Endothelial cell (in vitro differentiated cells): ENCODE results near the gene CSNK1E. TPM values are rescaled to one million over a fixed set of nuclear protein-coding genes. Genes with fewer than 3 reads are reported as not detected.

Experiments
- DNase-seq: peaks from one replicate; pipeline ENCODE4 v3.0.0; 2021; ENCODE audit warnings: low spot score
- H3K27ac Mint-ChIP-seq: one replicate; pipeline ENCODE4 v1.8.0; 2021; ENCODE audit warnings: mixed read lengths, inconsistent platforms; ENCODE audit not compliant: unreplicated experiment
- H3K27me3 Mint-ChIP-seq: one replicate; pipeline ENCODE4 v1.8.0; 2021; ENCODE audit warnings: mild to moderate bottlenecking, moderate library complexity, mixed read lengths, inconsistent platforms; ENCODE audit not compliant: unreplicated experiment
- H3K36me3 Mint-ChIP-seq: one replicate; pipeline ENCODE4 v1.8.0; 2021; ENCODE audit warnings: mild to moderate bottlenecking, low read depth, mixed read lengths, inconsistent platforms; ENCODE audit not compliant: unreplicated experiment
- H3K4me1 Mint-ChIP-seq: one replicate; pipeline ENCODE4 v1.8.0; 2021; ENCODE audit warnings: mild to moderate bottlenecking, mixed read lengths, inconsistent platforms; ENCODE audit not compliant: unreplicated experiment
- H3K4me3 Mint-ChIP-seq: one replicate; pipeline ENCODE4 v1.8.0; 2021; ENCODE audit warnings: mild to moderate bottlenecking, mixed read lengths, inconsistent platforms; ENCODE audit not compliant: unreplicated experiment
- H3K9me3 Mint-ChIP-seq: one replicate; pipeline ENCODE4 v1.8.0; 2021; ENCODE audit warnings: mixed read lengths, inconsistent platforms; ENCODE audit not compliant: unreplicated experiment
- total RNA-seq: library from RNA; stranded (reverse); fragmentation: NEBNext Ultra II Directional; extraction: Animal tissue kit (Norgen Biotek cat#: 25700); gene quantifications from one replicate; pipeline ENCODE4 v1.2.1, GENCODE V29; 2021; ENCODE audit not compliant: unreplicated experiment
- TF ChIP-seq, protein P1 (sequence below): fragments of 200-600 bp; sonication (generic); IDR thresholded peaks from one replicate; pipeline ENCODE4 v1.5.0; 2021; ENCODE audit warnings: antibody characterized with exemption; ENCODE audit not compliant: unreplicated experiment

Gene CSNK1E
- total RNA-seq, 1 donor from 2014 or later, result 144 TPM

DNA sequence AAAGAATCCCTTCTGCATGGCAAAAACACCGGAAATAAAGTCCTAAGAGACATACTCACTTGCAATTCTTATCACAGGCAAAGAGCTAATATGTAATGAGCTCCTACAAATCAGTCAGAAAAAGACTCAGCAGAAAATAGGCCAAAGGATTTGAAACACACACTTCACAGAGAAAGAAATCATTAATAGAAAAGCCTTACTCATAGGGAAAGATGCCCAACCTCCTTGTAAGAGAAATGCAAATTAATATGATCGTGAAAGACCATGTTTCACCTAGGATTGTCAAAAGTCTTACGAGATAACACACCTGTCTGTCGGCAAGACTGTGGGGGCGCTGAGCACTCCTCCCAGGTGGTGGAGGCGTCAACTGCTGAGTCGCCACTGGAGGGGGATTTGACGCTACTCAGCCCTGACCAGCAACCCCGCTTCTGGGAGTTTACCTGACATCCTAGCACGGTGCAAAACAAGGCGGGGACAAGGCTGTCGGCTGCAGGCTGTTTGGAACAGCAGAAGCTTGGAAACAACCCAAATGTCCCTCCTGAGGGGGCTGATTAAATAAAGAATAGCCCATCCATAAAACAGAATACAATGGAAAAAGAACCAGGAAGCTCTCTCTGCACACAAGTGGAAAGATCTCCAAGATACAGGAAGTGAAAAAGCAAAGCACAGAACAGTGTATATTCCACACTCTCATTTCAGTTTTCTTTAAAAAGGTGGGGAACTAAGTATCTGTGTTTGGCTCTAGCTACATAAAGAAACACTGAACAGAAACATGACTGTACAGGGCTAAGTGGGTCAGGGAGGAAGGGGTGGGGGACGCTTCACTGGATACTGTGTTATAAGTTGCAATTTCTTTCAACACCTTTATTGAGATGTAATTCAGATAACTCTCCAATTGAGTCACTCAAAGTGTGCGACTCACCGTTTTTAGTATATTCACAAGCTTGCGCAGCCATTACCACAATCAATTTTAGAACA, 11.5 kb downstream of the CSNK1E start:
- DNase-seq, result no peak
- peaks cover 5% of the 10 kb centered on the region for H3K27me3 Mint-ChIP-seq
- no peaks in the 10 kb centered on the region for H3K9me3 Mint-ChIP-seq
- peak overlapping the region; percentile 80 for H3K27ac Mint-ChIP-seq
- peaks cover 17% of the 10 kb centered on the region for H3K36me3 Mint-ChIP-seq
- TF ChIP-seq, protein P1, sequence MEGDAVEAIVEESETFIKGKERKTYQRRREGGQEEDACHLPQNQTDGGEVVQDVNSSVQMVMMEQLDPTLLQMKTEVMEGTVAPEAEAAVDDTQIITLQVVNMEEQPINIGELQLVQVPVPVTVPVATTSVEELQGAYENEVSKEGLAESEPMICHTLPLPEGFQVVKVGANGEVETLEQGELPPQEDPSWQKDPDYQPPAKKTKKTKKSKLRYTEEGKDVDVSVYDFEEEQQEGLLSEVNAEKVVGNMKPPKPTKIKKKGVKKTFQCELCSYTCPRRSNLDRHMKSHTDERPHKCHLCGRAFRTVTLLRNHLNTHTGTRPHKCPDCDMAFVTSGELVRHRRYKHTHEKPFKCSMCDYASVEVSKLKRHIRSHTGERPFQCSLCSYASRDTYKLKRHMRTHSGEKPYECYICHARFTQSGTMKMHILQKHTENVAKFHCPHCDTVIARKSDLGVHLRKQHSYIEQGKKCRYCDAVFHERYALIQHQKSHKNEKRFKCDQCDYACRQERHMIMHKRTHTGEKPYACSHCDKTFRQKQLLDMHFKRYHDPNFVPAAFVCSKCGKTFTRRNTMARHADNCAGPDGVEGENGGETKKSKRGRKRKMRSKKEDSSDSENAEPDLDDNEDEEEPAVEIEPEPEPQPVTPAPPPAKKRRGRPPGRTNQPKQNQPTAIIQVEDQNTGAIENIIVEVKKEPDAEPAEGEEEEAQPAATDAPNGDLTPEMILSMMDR, result no peak
- H3K4me3 Mint-ChIP-seq, result peak overlapping the region; percentile 31
- H3K4me1 Mint-ChIP-seq, result peaks cover 22% of the 10 kb centered on the region

DNA sequence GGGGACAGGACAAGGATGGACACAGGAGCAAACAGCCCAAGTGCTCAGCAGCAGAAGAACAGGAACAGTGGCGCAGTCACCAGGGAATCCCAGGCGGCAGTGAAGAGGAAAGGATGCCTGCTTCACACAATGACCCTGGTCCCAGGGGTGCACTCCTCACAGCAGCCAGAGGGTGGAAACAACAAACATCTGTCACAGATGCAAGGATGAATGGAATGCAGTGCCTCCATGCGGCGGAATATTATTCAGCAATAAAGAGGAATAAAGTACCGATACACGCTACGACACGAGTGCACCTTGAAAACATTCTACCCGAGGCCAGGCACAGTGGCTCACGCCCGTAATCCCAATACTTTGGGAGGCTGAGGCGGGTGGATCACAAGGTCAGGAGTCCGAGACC, 12.7 kb downstream of the CSNK1E start:
- Mint-ChIP-seq H3K4me1 (peaks cover 22% of the 10 kb centered on the region), H3K27ac (no peak overlapping the region), H3K36me3 (peaks cover 26% of the 10 kb centered on the region), H3K4me3 (no peak overlapping the region), H3K9me3 (no peaks in the 10 kb centered on the region), H3K27me3 (peaks cover 9% of the 10 kb centered on the region)
- TF ChIP-seq, protein P1, result no peak
- DNase-seq, result no peak

DNA sequence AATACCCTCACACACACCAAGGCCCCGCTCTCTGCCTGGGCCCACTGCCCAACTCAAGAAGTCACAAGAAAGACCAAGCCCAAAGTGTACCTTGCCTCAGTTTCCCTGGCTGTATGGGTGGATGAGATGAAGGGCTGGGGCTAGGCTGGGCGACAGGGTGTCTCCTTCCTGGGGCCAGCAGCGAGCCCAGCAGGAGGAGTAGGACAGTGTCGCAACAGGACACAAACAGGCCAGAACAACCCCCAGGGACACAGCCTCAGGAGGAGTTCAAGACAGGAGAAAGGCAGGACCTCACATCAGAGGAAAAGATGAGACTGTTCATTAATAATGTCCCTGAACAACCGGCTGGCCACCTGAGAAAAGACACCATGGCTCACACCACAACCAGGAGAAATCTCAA, 13.3 kb downstream of the CSNK1E start:
- Mint-ChIP-seq H3K27ac (peak overlapping the region; percentile 31), H3K9me3 (no peaks in the 10 kb centered on the region), H3K4me3 (no peak overlapping the region), H3K36me3 (peaks cover 29% of the 10 kb centered on the region), H3K27me3 (peaks cover 9% of the 10 kb centered on the region), H3K4me1 (peaks cover 22% of the 10 kb centered on the region)
- TF ChIP-seq, protein P1, result no peak
- DNase-seq, result no peak

DNA sequence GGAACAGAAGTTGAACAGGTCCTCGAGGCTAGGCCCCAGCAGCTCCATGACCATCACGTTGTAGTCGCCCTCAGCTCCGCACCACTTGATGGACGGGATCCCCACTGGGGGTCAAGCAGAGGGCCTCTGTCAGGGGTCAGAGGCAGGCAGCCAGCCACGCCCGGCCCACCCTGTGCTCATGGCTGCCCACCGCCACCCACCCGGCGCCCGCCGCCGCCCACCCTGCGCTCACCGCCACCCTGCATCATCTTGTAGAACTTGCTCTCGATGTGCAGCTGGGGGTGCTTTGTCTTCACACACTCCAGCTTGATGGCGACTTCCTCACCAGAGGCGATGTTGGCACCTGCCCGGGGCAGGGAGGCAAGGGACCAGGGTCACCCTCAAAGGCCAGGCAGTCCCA, 14.3 kb downstream of the CSNK1E start:
- H3K9me3 Mint-ChIP-seq, result no peaks in the 10 kb centered on the region
- H3K4me1 Mint-ChIP-seq, result peaks cover 22% of the 10 kb centered on the region
- H3K27ac Mint-ChIP-seq, result no peak overlapping the region
- TF ChIP-seq, protein P1, result no peak
- H3K27me3 Mint-ChIP-seq, result peaks cover 8% of the 10 kb centered on the region
- no peak overlapping the region for H3K4me3 Mint-ChIP-seq
- peaks cover 34% of the 10 kb centered on the region for H3K36me3 Mint-ChIP-seq
- no peak for DNase-seq

DNA sequence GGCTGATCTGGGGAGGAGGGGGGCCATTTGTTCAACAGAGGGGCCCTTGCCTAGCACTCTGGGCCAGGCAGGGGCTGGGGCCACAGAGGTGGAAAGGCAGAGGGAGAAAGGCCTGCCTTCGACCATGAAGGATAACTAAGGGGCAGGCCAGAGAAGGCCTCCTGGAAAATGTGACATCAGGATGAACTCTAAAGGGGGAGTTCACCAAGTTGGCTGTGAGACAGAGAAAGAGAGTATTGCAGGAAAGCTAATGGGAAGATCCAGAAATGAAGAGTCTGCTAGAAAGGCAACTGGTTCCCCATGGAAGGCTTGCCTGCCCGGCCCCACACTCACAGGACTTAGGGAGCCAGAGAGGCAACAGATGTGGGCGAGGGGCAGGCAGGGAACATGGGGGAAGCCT, 16.3 kb downstream of the CSNK1E start:
- Mint-ChIP-seq H3K27ac (no peak overlapping the region), H3K4me3 (no peak overlapping the region), H3K4me1 (peaks cover 15% of the 10 kb centered on the region), H3K9me3 (no peaks in the 10 kb centered on the region), H3K36me3 (peaks cover 42% of the 10 kb centered on the region), H3K27me3 (peaks cover 10% of the 10 kb centered on the region)
- DNase-seq, result no peak
- TF ChIP-seq, protein P1, result no peak
